Neural crest cell (in vitro differentiated cells): Measurements from ENCODE around the gene PRICKLE2. TPM values are rescaled to one million over a fixed set of nuclear protein-coding genes. Genes with fewer than 3 reads are reported as not detected.
A peak's percentile ranks its signal among the peaks of the same experiment; 100 is the strongest.

Source experiments
- DNase-seq: peaks from one replicate; pipeline ENCODE4 v3.0.0; 2021; ENCODE audit warnings: low read depth, mixed read lengths, low spot score
- H3K27ac Mint-ChIP-seq: one replicate; pipeline ENCODE4 v1.8.0; 2021; ENCODE audit warnings: mild to moderate bottlenecking, mixed read lengths; ENCODE audit not compliant: unreplicated experiment
- H3K27me3 Mint-ChIP-seq: 2 replicates; pipeline ENCODE4 v1.8.0; 2021; ENCODE audit warnings: low read depth, mild to moderate bottlenecking, mixed read lengths
- H3K36me3 Mint-ChIP-seq: 2 replicates; pipeline ENCODE4 v1.8.0; 2021; ENCODE audit warnings: low read depth, mild to moderate bottlenecking, mixed read lengths
- H3K4me1 Mint-ChIP-seq: 2 replicates; pipeline ENCODE4 v1.8.0; 2021; ENCODE audit warnings: mixed read lengths
- H3K4me3 Mint-ChIP-seq: one replicate; pipeline ENCODE4 v1.8.0; 2021; ENCODE audit warnings: mild to moderate bottlenecking, mixed read lengths
- H3K9me3 Mint-ChIP-seq: 2 replicates; pipeline ENCODE4 v1.8.0; 2021; ENCODE audit warnings: mixed read lengths
- CTCF ChIP-seq: fragments of 200-600 bp; sonication (generic); conservative IDR thresholded peaks from 2 replicates; pipeline ENCODE4 v1.5.0; 2021; ENCODE audit warnings: antibody characterized with exemption, mild to moderate bottlenecking
- total RNA-seq: library from RNA; stranded (reverse); gene quantifications from 2 replicates; pipeline ENCODE4 v1.2.1, GENCODE V29; 2021

Gene PRICKLE2
- total RNA-seq, 1 donor from 2014 or later, result 11.8 TPM

GRCh38 chr3:64125561-64125960 lies 99.7 kb downstream of the PRICKLE2 start:
- Mint-ChIP-seq H3K27me3 (no peaks in the 10 kb centered on the region), H3K4me1 (no peaks in the 10 kb centered on the region), H3K9me3 (peaks cover 9% of the 10 kb centered on the region), H3K36me3 (peaks cover 12% of the 10 kb centered on the region), H3K4me3 (no peak overlapping the region), H3K27ac (no peak overlapping the region)
- DNase-seq, result no peak
- TF ChIP-seq CTCF, result no peak

- Mint-ChIP-seq H3K4me1 (no peaks in the 10 kb centered on the region), H3K27me3 (no peaks in the 10 kb centered on the region), H3K27ac (no peak overlapping the region), H3K4me3 (no peak overlapping the region), H3K9me3 (peaks cover 13% of the 10 kb centered on the region), H3K36me3 (peaks cover 18% of the 10 kb centered on the region)
- no peak for TF ChIP-seq CTCF
- no peak for DNase-seq
Observed at GRCh38 chr3:64123931-64124330, 101.3 kb downstream of the PRICKLE2 start.

- H3K4me3 Mint-ChIP-seq, result no peak overlapping the region
Observed at GRCh38 chr3:64122476-64122875, 102.8 kb downstream of the PRICKLE2 start.

GRCh38 chr3:64121750-64122311 lies 103.4 kb downstream of the PRICKLE2 start:
- no peaks in the 10 kb centered on the region for H3K27me3 Mint-ChIP-seq
- TF ChIP-seq CTCF, result no peak
- peaks cover 25% of the 10 kb centered on the region for H3K36me3 Mint-ChIP-seq
- DNase-seq, result no peak
- H3K27ac Mint-ChIP-seq, result no peak overlapping the region
- peaks cover 14% of the 10 kb centered on the region for H3K9me3 Mint-ChIP-seq
- H3K4me1 Mint-ChIP-seq, result no peaks in the 10 kb centered on the region
- H3K4me3 Mint-ChIP-seq, result no peak overlapping the region

More at GRCh38 chr3:64122476-64122875, 102.8 kb downstream of the PRICKLE2 start:
- Mint-ChIP-seq H3K36me3 (peaks cover 25% of the 10 kb centered on the region), H3K27ac (no peak overlapping the region), H3K4me1 (no peaks in the 10 kb centered on the region), H3K9me3 (peaks cover 14% of the 10 kb centered on the region), H3K27me3 (no peaks in the 10 kb centered on the region)
- TF ChIP-seq CTCF, result no peak
- DNase-seq, result no peak

GRCh38 chr3:64120876-64121275 lies 104.4 kb downstream of the PRICKLE2 start:
- Mint-ChIP-seq H3K4me3 (no peak overlapping the region), H3K4me1 (no peaks in the 10 kb centered on the region), H3K36me3 (peaks cover 26% of the 10 kb centered on the region), H3K27me3 (no peaks in the 10 kb centered on the region), H3K9me3 (peaks cover 14% of the 10 kb centered on the region), H3K27ac (peak overlapping the region; percentile 43)
- no peak for DNase-seq
- TF ChIP-seq CTCF, result no peak

- H3K27me3 Mint-ChIP-seq, result no peaks in the 10 kb centered on the region
- no peak for TF ChIP-seq CTCF
- no peak overlapping the region for H3K4me3 Mint-ChIP-seq
- H3K9me3 Mint-ChIP-seq, result peaks cover 19% of the 10 kb centered on the region
- H3K4me1 Mint-ChIP-seq, result peaks cover 7% of the 10 kb centered on the region
- H3K36me3 Mint-ChIP-seq, result peaks cover 33% of the 10 kb centered on the region
- H3K27ac Mint-ChIP-seq, result no peak overlapping the region
- no peak for DNase-seq
Observed at GRCh38 chr3:64117483-64117882, 107.8 kb downstream of the PRICKLE2 start.
